Stimulated activated CD8-positive, alpha-beta memory T cell treated with anti-CD3 and anti-CD28 coated beads, Interleukin-4, amount 100 ng/mL, for 24 hours (primary cell): Measurements from ENCODE around the gene TPBGL.

Experiments
- DNase-seq: peaks from one replicate; pipeline ENCODE4 v3.0.0-alpha.2; 2020; ENCODE audit warnings: low read depth

TPBGL gene

DNA sequence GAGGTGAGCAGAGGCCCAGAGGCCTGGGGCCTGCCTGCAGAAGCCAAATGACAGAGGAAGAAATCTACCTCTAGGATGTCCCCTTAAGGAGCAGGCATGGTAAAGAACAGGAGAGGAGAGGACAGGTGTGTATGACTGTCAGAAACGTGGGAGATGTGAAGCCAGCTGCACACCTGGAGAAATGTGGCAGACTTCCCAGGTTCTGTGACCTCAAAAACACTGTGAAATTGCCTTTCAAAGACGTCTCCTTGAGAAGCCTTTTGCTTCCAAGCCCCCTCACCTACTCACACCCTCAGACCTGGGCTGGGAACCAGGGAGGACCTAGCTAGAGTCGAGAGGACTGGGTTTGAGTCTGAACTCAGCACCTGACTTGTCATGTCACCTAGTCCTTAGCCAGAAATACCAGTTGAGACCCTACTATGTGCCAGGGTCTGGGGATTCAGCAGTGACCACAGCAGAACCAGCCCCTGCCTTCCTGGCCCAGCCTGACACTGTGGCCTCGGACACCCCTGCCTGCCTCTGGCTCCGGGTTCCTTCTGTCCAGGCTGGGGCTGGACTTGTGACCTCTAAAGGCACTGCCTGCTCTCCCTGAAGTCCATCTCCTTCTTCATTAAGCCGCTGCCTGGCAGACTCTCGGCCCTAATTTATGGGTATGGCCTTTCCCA is 5.6 kb downstream of the TPBGL start:
- no peak for DNase-seq

DNA sequence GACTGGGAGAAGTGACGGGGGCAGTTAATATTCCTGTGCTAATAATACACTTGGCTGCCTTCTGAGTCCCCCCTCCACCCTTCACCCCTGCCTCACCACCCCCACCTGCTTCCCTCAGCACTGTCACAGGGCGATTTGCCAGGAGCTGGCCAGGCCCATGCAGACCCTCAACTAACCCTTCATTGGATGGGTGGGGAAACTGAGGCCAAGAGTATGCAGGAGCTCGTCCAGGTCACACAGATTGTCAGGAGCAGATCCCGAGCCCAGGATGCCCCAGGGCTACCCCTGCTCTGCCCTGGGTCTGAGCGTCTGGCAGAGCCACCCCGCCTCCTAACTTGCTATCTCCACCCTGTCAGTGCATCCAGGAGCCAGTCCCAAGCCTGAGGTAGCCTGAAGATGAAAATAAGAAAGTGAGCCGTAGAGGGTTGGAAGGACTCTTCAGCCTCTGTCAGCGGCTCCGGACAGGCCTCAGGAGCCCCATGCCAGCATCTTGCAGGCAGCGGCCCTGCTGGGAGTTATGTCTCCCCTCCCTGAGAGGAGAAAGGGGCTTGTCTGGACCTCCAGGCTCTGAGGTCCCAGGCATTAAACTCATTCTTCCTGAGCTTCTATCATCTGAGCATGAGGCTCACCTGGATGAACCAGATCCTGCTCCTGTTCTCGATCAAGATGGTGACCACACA is 6.2 kb downstream of the TPBGL start:
- no peak for DNase-seq

DNA sequence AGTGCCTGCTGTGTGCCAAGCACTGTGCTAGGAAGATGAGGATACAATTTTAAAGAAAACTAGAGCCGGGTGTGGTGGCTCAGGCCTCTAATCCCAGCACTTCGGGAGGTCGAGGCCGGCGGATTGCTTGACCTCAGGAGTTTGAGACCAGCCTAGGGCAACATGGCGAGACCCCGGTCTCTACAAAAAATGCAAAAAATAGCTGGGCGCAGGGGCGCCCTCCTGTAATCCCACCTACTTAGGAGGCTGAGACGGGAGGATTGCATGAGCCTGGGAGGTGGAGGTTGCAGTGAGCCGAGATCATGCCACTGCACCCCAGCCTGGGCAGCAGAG is 8.3 kb downstream of the TPBGL start:
- DNase-seq = no peak

DNA sequence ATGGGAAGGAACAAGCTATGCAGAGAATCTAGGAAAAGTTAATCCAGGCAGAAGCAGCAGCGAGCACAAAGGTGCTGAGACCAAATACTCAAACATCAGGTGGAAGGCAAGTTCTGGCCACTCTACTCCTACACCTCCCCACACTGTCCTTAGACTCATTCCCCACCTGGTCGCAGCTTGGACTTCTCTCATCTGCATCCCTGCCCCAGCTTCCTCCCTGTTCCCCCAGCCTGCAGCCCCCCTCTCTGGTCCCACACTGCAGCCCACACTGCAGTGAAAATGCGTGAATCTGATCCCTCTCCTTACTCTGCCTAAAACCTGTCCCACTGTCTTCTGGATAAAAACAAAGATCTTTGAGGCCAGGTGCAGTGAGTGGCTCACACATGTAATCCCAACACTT is 9.1 kb downstream of the TPBGL start:
- no peak for DNase-seq

DNA sequence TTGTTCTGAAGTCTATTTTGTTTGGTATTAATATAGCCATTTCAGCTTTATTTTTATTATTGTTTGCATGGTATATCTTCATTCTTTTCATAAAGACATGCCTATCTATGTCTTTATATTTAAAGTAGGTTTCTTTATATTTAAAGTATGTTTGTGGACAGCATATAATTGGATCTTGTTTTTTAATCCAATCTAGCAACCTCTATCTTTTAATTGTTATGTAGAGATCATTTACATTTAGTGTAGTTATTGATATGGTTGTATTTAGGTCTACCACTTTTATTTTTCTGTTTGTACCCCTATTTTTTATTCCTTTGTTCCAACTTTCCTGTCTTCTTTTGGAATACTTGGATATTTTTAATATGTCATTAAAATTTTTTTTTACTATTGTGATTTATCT is 13.8 kb downstream of the TPBGL start:
- DNase-seq = no peak

DNA sequence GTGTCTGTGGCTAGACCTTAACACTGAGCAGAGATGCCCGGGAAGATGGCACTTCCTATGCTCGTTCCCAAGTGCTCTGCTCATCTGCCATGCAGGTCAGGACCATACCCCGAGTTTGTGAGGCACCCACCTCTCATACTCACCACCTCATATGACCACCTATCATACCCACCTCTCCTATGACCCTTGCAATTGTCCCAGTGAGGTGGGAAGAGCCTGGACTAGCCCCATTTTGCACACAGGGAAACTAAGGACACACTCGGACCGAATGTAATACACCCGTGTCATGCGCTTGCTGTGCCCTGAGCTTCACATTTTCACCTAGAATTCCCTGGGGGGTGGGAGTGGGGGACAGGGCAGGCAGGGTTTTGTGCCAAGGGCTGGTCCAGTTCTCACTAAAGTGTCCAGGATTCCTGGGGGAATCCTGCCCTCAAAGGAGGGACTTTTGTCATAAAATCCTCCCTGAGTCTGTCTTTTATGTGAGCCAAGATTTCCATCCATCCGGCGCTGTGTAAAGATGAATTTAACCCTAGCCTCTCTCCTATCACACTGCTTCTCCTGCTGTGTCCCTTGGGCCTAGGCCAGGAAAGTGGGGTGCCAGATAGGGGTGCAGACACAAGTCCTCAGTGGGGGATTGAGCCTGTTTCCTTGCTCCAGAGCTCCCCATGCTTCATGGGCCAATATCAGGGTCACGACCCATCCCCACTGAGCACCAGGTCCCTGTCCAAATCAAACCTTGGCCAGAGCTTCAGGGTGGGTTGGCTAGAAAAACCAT is 20.0 kb downstream of the TPBGL start:
- DNase-seq = no peak

DNA sequence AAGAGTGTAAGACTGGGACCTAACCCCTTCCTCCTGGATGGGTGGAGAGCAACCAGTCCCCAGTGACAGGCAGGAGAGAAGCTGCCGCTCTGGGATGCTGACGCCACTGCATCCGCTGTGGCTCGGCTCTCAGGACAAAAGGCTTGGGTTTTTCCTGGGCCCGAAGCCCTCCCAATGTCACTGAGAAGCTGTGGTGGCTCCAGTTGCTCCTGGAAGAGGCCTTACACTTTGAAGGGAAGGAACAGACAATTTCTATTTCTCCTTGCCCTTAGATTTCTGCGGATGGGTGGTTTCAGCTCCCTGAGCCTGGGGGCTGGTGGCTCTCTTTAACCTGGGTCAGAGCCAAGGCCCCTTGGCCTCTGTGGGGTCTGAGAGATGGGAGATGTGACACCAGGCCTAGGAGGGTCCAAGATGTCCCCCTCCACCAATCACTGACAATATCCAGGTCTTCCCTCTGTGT is 21.4 kb downstream of the TPBGL start:
- no peak for DNase-seq

DNA sequence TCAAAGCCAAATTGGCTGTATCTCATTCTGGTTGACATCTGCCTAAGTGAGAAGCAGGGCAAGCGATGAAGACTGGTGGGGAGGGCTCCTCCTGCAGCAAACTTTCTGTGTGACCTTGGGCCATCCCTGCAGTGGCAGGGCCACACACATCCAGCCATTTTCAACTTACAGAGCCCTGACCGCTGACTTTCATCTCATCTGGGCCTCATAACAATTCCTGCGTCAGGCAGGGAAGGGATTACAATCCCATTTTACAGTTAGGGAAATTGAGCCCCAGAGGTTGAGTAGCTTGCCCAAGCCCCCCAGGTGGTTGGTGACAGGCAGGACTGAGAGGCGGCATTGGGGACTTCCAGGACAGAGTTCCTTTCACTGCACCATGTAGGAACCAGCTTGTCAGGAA is 21.9 kb downstream of the TPBGL start:
- DNase-seq = no peak

DNA sequence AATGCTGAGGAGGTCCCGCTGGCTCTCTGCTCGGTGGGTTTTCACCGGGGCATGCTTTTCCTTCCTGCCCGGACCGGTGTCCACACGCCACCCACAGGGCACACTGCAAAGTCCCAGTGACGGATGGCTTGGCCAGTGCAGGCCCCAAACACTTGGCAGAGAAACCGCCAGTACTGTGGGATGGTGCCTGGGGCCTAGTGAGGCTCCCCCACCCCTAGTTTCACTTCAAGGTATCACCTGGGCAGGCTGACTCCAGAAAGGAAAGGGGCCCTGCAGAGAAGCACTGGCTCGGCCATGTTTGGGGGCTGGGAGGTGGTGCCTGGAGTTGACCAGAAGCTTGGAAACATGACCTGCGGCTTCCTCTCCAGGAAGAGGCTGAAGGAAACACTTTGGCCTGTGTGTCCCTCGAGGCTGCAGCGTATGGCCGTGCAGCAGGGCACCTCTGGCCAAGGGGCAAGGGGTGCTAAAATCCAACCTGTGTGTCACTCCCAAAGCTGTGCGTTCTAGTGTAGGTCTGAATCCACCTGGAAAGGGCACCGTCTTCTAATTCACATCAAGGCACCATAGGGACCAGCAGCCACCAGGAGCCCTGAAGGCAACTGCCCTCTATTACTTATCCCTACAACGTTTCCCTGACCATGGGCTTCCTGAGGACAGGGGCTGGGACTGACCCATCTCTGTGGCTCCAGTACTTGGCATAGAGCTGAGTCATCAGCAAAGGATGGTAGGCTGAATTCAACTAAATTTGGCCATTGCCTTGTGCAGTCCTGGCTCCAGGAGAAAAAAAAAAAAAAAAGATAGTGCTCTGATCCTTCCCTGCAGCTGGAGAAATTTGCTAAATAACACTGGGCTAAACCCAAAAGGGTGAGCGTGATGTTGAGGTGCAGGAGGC is 22.6 kb downstream of the TPBGL start:
- no peak for DNase-seq

DNA sequence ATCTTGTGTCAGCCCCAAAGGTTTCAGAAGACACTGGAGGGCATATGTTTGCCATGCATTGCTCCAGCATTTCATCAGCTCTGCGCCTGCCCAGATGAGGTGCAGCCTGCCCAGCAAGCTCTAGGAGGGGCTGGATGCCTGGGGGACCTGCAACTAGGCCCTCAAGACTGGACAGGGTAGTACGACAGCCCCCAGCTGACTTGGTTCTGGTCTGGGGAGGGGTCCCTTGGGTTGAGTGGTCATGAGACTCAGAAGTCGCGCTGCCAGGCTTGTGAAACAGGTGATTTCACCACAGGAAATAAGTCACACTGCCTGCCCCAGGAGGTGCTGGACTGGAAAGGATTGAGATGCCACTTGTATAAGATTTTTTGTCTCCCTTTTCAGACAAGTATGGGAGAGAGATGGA is 23.4 kb downstream of the TPBGL start:
- DNase-seq = no peak

DNA sequence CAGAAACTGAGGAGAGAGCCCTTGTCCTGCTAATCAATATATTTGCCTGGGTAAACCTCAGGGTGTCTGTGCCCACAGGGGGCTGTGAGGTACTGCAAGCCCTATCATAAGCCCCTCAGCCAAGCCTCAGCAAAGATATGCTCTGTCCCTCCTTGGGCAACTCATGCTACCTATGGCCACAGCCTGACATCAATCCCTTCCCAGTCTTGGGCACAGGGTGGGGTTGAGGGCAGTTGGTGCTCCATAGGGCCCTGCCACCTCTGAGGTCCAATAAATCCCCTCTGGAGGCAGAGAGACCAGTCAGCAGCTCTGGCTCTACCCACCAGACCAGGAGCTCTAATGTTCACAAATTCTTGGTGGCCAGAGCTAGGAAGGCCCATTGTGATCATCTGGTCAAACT is 23.8 kb downstream of the TPBGL start:
- no peak for DNase-seq

DNA sequence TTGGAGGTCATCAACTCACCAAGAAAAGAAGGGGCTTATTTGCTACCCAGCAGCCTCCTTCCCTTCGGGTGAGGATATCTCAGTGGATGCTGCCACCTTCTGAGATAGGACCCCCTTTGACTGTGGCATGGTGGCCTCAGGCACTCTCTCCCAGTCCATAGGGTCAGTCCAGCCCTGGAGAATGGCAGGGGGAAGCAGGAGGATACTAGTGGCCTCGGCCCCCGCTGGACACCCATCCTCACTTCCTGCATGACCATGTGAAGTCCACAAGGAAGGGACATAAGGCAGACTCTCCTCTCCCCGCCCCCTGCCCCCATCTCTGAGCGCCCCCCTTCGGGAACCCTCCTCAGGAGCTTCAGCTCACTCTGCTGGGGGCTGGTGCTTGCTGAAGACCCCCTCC is 24.4 kb downstream of the TPBGL start:
- DNase-seq = no peak

DNA sequence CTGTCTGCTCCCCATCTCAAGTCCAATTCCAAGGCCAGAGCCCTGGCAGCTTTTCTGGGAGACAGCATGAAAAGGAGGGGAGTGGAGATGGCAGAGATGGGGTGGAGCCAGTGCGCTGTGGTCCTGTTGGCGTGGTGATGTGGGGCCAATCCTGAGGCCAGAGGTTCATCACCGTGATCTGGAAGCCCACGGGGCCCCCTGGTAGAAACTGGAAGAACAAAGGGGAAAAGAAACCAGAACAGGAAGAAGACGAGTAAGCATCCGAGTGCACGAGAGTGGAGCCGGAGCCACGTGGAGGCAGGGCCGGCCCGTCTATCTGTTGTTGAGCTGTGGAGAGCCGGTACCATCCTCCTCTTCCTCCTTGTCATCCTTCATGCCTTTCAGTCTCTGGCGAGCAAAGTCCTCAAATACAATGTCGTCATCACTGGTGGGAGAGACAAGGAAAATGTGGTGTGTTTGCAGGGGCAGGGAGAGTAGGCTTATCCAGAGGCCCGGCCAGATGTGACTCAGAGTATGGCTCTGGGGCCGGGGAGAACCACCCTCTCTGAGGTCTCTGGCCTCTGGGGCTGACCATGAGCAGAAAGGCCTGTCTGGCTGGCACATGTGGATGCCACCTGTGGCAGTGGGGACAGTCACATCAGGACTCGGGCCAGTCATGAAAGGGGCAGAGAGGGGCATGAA is 25.4 kb downstream of the TPBGL start:
- DNase-seq = no peak

DNA sequence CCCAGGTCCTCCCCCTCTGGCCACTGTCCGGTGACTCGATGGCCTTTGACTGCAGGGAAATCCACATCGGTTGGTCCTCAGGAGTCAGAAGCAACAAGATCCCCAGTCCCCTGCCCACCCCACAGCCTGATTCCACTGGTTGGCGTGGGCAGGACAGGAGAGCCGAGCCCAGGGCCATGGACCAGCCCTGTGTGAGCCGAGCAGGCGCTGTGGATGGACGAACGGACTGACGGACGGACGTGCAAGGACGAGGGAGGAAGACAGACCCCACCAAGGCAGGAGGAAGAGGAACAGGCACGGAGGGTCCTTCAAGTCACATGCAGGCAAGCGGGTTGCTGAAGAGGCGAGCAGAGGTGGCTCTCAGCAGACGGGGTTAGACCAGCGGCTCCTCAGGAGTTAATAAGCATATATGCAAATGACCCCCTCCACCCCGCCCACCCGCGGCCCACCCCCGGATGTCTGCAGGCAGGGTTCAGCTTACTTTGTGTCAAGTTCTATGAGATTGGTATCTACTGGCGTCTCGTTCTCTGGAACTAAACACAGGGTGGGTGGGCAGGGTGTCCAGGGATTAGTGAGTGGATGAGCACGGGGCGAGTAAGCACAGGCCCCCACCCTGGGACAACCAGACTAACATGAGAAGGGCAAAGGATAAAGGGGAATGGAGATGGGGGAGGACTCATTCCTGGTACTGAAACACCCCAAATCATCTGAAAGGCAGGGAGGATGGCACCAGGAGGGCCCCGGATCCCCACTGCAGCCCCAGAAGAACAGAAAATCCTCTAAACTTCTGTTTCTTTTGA is 26.8 kb downstream of the TPBGL start:
- DNase-seq = no peak

DNA sequence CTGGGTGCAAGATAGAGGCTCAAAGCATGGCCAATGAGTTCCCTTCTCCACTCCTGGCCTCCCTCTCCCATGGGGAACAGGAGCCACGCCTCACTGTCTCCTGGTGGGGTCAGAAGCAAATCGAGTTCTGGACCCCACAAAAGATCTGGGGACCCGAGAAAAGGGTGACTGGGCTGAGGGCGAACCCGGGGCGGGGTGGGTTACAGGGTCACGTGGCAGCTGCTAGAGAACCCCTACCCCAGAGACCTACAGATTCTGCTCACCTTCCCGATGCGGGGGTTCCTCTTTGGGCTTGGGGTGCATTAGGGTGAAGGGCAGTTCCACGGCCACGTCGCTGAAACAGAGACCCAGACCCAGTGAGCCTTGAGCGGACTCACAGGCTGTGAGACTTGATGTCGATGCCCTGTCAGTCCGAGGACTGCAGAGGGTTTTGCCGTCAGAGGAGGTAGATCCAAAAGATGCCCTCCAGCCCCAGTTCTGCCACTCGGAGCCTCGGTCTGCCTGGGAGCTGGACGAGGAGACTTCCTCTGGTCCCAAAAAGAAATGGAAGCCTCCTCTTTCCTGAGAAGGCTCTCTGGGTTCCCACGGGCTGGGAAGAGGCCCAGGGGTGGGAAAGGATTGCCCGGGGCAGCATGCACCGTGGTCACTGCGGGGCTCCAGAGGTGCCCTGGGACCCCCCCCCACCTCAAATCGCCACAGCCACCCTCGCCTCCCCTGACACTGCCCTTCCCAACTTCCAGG is 28.2 kb downstream of the TPBGL start:
- DNase-seq = no peak

DNA sequence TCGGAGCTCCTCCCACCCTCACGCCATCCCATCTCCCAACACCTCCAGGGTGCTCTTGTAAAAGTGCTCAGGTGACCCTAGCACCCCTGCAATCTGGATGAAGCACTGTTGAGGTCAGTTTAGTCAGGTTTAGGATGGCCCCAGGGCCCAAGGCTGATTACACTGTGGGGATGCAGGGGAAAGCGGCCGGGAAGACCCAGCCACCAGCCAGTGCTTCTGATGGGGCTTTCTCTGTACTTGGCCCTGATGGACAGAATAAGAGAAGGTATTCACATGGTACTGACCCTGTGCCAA is 28.7 kb downstream of the TPBGL start:
- DNase-seq = no peak

DNA sequence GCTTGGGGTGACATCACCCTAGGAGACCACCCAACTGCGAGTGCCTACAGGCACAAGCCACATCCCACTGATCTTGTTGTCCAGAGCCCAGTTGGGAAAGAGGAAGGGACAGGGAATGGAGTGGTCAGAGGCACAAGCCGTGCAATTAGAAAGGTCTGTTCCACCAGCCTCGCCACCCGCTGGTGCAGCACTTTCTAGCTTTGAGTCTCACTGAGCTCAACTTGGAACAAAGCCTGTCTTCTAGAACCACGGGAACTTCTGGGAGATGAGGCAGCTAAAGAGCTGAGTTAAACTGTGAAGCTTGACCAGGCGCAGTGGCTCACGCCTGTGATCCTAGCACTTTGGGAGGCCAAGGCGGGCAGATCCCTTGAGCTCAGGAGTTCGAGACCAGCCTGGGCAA is 29.3 kb downstream of the TPBGL start:
- no peak for DNase-seq

DNA sequence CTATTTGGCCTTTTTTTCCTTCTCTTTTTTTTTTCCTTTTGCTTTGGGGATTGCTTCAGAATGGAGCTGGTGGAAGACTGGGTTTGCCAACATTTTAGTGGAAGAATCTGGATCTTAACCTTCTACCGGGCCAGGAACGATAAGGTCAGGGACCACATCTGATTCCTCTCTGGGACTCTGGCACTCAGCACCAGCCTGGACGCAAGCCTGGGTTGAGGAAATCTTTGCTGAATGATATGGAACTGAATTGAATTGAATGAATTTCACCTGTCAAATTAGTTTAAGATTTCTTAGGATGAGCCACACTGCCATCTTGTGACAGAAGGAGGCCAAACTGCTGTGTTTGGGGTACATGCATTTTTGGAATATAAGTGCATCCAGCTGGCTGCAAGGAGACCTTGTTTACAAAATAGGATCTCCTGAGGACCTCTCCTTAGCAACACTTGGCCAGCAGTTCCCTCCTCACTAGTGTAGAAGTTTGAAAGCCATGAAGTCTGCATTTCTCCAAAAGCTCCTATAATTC is 30.4 kb downstream of the TPBGL start:
- no peak for DNase-seq

DNA sequence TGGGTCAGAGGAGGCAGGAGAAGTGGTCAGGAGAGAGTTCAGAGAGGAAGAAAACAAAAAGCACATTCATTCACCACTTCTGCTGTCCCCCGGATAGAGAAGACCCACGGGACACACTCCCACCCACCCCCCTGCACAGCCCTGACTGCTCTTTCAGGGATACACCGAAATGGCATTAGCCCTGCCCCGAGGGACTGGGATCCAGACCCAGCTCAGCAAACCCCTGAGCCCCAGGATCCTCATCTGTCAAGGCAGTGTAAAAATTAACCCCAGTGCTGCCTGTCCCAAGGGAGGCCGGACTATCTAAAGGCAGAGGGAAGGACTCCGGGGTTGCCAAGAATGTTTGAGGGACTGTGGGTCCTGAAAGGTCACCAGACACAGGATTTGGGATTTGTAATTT is 31.2 kb downstream of the TPBGL start:
- no peak for DNase-seq

DNA sequence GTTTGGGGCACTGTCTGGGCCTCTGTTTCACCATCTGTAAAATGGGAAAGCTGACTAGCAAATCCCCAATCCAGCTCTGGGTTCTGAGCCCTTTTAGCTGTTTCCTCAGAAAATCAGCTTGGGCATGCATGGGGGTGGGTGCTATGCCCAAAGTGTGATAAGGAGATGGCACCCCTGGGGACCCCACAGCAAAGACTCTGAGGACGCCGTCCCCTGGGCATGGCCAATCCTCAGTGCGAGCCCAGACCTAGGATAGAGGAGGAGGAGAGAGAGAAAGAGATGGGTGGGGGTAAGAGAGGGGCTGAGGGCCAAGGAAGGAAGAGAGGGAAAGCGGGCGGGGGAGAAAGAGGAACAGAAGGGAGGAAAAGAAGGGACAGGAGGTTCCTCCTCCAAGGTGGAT is 31.8 kb downstream of the TPBGL start:
- no peak for DNase-seq
